HL-60/S4 treated with phorbol 12-myristate 13-acetate at 8.2 ng/mL for 4 days and 3 days (cell line): ENCODE results near the gene ZNF410.
"Not testable (repeated sequence)": the region's sequence is repeated elsewhere in the genome, so short reads cannot be mapped to it uniquely, and the experiment has no call there.

Source experiments
- in situ Hi-C: fragments of 300-500 bp; cut with MboI; formaldehyde crosslinking; loops from 2 replicates; pipeline ENCODE4 v1.15.0; 2022; ENCODE audit warnings: low sequenced_read_pairs

The ZNF410 gene

GRCh38 chr14:73886449-73887317 is at the start of gene ZNF410:
TSS of gene ZNF410 (plus strand) at chr14:73886859. CDS start at chr14:73892176, 5,317 bp downstream.
- in situ Hi-C loops, result no loop called here

- in situ Hi-C loops, result not testable (repeated sequence)
Observed at GRCh38 chr14:73838293-73839034, 48.2 kb upstream of the ZNF410 start.

- in situ Hi-C loops, result no loop called here
Observed at GRCh38 chr14:73842201-73842600, 44.5 kb upstream of the ZNF410 start.

GRCh38 chr14:73842851-73843250 is 43.8 kb upstream of the ZNF410 start:
- in situ Hi-C loops, result no loop called here

GRCh38 chr14:73843296-73843695 is 43.4 kb upstream of the ZNF410 start:
- in situ Hi-C loops, result no loop called here

GRCh38 chr14:73846947-73847346 is 39.7 kb upstream of the ZNF410 start:
- in situ Hi-C loops, result no loop called here

- in situ Hi-C loops, result no loop called here
Observed at GRCh38 chr14:73851000-73851399, 35.7 kb upstream of the ZNF410 start.

- in situ Hi-C loops, result no loop called here
Observed at GRCh38 chr14:73851567-73852382, 34.9 kb upstream of the ZNF410 start, which contains the start of gene PTGR2. TSS of gene PTGR2 (plus strand) at chr14:73851831. CDS start at chr14:73858863, 7,032 bp downstream.

GRCh38 chr14:73859145-73859544 is 27.5 kb upstream of the ZNF410 start:
- in situ Hi-C loops, result no loop called here

- in situ Hi-C loops, result no loop called here
Observed at GRCh38 chr14:73861073-73861472, 25.6 kb upstream of the ZNF410 start.

- in situ Hi-C loops, result no loop called here
Observed at GRCh38 chr14:73862480-73862879, 24.2 kb upstream of the ZNF410 start.

- in situ Hi-C loops, result no loop called here
Observed at GRCh38 chr14:73863209-73863608, 23.4 kb upstream of the ZNF410 start.

- in situ Hi-C loops, result no loop called here
Observed at GRCh38 chr14:73865534-73866113, 21.0 kb upstream of the ZNF410 start.

- in situ Hi-C loops, result not testable (repeated sequence)
Observed at GRCh38 chr14:73869754-73870153, 16.9 kb upstream of the ZNF410 start.

GRCh38 chr14:73870525-73871235 is 16.0 kb upstream of the ZNF410 start:
- in situ Hi-C loops, result no loop called here

GRCh38 chr14:73873660-73874059 is 13.0 kb upstream of the ZNF410 start:
- in situ Hi-C loops, result no loop called here

GRCh38 chr14:73877790-73878189 is 8.9 kb upstream of the ZNF410 start:
- in situ Hi-C loops, result no loop called here

- in situ Hi-C loops, result no loop called here
Observed at GRCh38 chr14:73878436-73878835, 8.2 kb upstream of the ZNF410 start.

GRCh38 chr14:73879027-73879426 is 7.6 kb upstream of the ZNF410 start:
- in situ Hi-C loops, result no loop called here
